MM.1S (cell line): ENCODE data around the gene HS6ST3.

Experiments used
- DNase-seq: peaks from one replicate; pipeline ENCODE4 v3.0.0-alpha.2; 2015
- H2AFZ ChIP-seq: fragments of 300-600 bp; sonication (generic); 2 replicates; pipeline ENCODE4 v1.6.0; 2016; ENCODE audit warnings: antibody characterized with exemption, low read length
- H3F3A ChIP-seq: fragments of 300-600 bp; sonication (generic); 2 replicates; pipeline ENCODE4 v1.6.1; 2016; ENCODE audit warnings: mild to moderate bottlenecking, antibody characterized with exemption, low read length, moderate library complexity, mixed read lengths; ENCODE audit not compliant: insufficient read depth
- H3K27ac ChIP-seq: fragments of 300-600 bp; sonication (generic); 2 replicates; pipeline ENCODE4 v1.5.1; 2016; ENCODE audit warnings: mild to moderate bottlenecking, low read length
- H3K27me3 ChIP-seq: fragments of 300-600 bp; sonication (generic); replicated peaks from 2 replicates; pipeline ENCODE4 v1.6.0; 2016; ENCODE audit warnings: low read length; ENCODE audit not compliant: insufficient read depth
- H3K36me3 ChIP-seq: fragments of 300-600 bp; sonication (generic); replicated peaks from 2 replicates; pipeline ENCODE4 v1.6.1; 2016; ENCODE audit warnings: mild to moderate bottlenecking, low read length, mixed read lengths; ENCODE audit not compliant: insufficient read depth
- H3K4me1 ChIP-seq: fragments of 300-600 bp; sonication (generic); 2 replicates; pipeline ENCODE4 v1.6.1; 2016; ENCODE audit warnings: low read length, mixed read lengths
- H3K4me2 ChIP-seq: fragments of 300-600 bp; sonication (generic); 2 replicates; pipeline ENCODE4 v1.6.0; 2016; ENCODE audit warnings: low read depth, low read length
- H3K4me3 ChIP-seq: fragments of 300-600 bp; sonication (generic); 2 replicates; pipeline ENCODE4 v1.5.1; 2016; ENCODE audit warnings: low read length, mixed read lengths
- H3K79me2 ChIP-seq: fragments of 300-600 bp; sonication (generic); 2 replicates; pipeline ENCODE4 v1.6.1; 2016; ENCODE audit warnings: mixed run types, low read length, mixed read lengths
- H3K9ac ChIP-seq: fragments of 300-600 bp; sonication (generic); 2 replicates; pipeline ENCODE4 v1.6.1; 2016; ENCODE audit warnings: low read length, mixed read lengths
- H3K9me2 ChIP-seq: fragments of 300-600 bp; sonication (generic); replicated peaks from 2 replicates; pipeline ENCODE4 v1.6.1; 2016; ENCODE audit warnings: mild to moderate bottlenecking, low read length, mixed read lengths; ENCODE audit not compliant: insufficient read depth
- H3K9me3 ChIP-seq: fragments of 300-600 bp; sonication (generic); replicated peaks from 2 replicates; pipeline ENCODE4 v1.6.1; 2016; ENCODE audit warnings: mild to moderate bottlenecking, low read length, mixed read lengths; ENCODE audit not compliant: insufficient read depth
- H4K20me1 ChIP-seq: fragments of 300-600 bp; sonication (generic); 2 replicates; pipeline ENCODE4 v1.6.1; 2016; ENCODE audit warnings: mild to moderate bottlenecking, low read length, moderate library complexity, mixed read lengths; ENCODE audit not compliant: insufficient read depth
- CTCF ChIP-seq: fragments of 300-600 bp; sonication (generic); IDR thresholded peaks from 2 replicates; pipeline ENCODE4 v1.5.1; 2016; ENCODE audit warnings: antibody characterized with exemption, low read length, mixed read lengths
- EZH2 ChIP-seq: fragments of 300-600 bp; sonication (generic); optimal IDR thresholded peaks from 2 replicates; pipeline ENCODE3; 2017; ENCODE audit warnings: low read depth, mild to moderate bottlenecking, antibody characterized with exemption, low read length, mixed read lengths
- EZH2phosphoT487 ChIP-seq: fragments of 300-600 bp; sonication (generic); IDR thresholded peaks from 2 replicates; pipeline ENCODE4 v1.6.1; 2018; ENCODE audit warnings: antibody characterized with exemption, low read length

HS6ST3 gene

GRCh38 chr13:96065849-96066248 lies 24.1 kb upstream of the HS6ST3 start:
- H3K27me3 ChIP-seq = no peaks in the 10 kb centered on the region
- no peak overlapping the region for H3K9ac ChIP-seq
- H3K9me3 ChIP-seq = no peaks in the 10 kb centered on the region
- DNase-seq = no peak
- H3K4me1 ChIP-seq = peaks cover 16% of the 10 kb centered on the region
- H3K4me2 ChIP-seq = no peak overlapping the region
- peaks cover 9% of the 10 kb centered on the region for H3F3A ChIP-seq
- no peak overlapping the region for H3K4me3 ChIP-seq
- no peaks in the 10 kb centered on the region for H3K79me2 ChIP-seq
- no peak overlapping the region for H2AFZ ChIP-seq
- H4K20me1 ChIP-seq = no peaks in the 10 kb centered on the region
- no peak for TF ChIP-seq EZH2phosphoT487
- no peak for TF ChIP-seq CTCF
- TF ChIP-seq EZH2 = no peak
- H3K27ac ChIP-seq = no peak overlapping the region
- H3K9me2 ChIP-seq = no peaks in the 10 kb centered on the region
- H3K36me3 ChIP-seq = no peaks in the 10 kb centered on the region

- no peak overlapping the region for H3K9ac ChIP-seq
- DNase-seq = peak; percentile 81
- peaks cover 9% of the 10 kb centered on the region for H3F3A ChIP-seq
- no peaks in the 10 kb centered on the region for H3K9me2 ChIP-seq
- no peaks in the 10 kb centered on the region for H3K36me3 ChIP-seq
- no peak overlapping the region for H3K4me3 ChIP-seq
- no peaks in the 10 kb centered on the region for H3K79me2 ChIP-seq
- H4K20me1 ChIP-seq = no peaks in the 10 kb centered on the region
- TF ChIP-seq EZH2phosphoT487 (no peak), EZH2 (no peak), CTCF (no peak)
- peaks cover 16% of the 10 kb centered on the region for H3K4me1 ChIP-seq
- peak overlapping the region; percentile 50; the same call in 1 of the 2 replicates for H3K4me2 ChIP-seq
- no peaks in the 10 kb centered on the region for H3K9me3 ChIP-seq
- H2AFZ ChIP-seq = peak overlapping the region; percentile 32; the same call in 1 of the 2 replicates
- H3K27ac ChIP-seq = peak overlapping the region; percentile 43; the same call in 1 of the 2 replicates
- no peaks in the 10 kb centered on the region for H3K27me3 ChIP-seq
These were observed 21.2 kb upstream of the HS6ST3 start for GRCh38 chr13:96068729-96069128.

- no peaks in the 10 kb centered on the region for H3K79me2 ChIP-seq
- peaks cover 9% of the 10 kb centered on the region for H3F3A ChIP-seq
- no peak overlapping the region for H3K9ac ChIP-seq
- no peak for DNase-seq
- H3K4me2 ChIP-seq = no peak overlapping the region
- no peak overlapping the region for H2AFZ ChIP-seq
- H3K27ac ChIP-seq = no peak overlapping the region
- H3K9me2 ChIP-seq = no peaks in the 10 kb centered on the region
- TF ChIP-seq CTCF (no peak), EZH2phosphoT487 (no peak), EZH2 (no peak)
- no peaks in the 10 kb centered on the region for H4K20me1 ChIP-seq
- peaks cover 16% of the 10 kb centered on the region for H3K4me1 ChIP-seq
- no peaks in the 10 kb centered on the region for H3K36me3 ChIP-seq
- H3K4me3 ChIP-seq = no peak overlapping the region
- H3K27me3 ChIP-seq = no peaks in the 10 kb centered on the region
- H3K9me3 ChIP-seq = no peaks in the 10 kb centered on the region
These were observed 18.4 kb upstream of the HS6ST3 start for GRCh38 chr13:96071504-96071903.
